ENCODE data around the gene FOXC2.

FOXC2 gene

DNA sequence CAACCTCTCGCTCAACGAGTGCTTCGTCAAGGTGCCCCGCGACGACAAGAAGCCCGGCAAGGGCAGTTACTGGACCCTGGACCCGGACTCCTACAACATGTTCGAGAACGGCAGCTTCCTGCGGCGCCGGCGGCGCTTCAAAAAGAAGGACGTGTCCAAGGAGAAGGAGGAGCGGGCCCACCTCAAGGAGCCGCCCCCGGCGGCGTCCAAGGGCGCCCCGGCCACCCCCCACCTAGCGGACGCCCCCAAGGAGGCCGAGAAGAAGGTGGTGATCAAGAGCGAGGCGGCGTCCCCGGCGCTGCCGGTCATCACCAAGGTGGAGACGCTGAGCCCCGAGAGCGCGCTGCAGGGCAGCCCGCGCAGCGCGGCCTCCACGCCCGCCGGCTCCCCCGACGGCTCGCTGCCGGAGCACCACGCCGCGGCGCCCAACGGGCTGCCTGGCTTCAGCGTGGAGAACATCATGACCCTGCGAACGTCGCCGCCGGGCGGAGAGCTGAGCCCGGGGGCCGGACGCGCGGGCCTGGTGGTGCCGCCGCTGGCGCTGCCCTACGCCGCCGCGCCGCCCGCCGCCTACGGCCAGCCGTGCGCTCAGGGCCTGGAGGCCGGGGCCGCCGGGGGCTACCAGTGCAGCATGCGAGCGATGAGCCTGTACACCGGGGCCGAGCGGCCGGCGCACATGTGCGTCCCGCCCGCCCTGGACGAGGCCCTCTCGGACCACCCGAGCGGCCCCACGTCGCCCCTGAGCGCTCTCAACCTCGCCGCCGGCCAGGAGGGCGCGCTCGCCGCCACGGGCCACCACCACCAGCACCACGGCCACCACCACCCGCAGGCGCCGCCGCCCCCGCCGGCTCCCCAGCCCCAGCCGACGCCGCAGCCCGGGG is 1.3 kb downstream of the FOXC2 start:
- H3K4me3 ChIP-seq (ENCODE audit: control insufficient read depth, low read depth, low read length), result peak overlapping the region; percentile 88
- TF ChIP-seq, protein P1, sequence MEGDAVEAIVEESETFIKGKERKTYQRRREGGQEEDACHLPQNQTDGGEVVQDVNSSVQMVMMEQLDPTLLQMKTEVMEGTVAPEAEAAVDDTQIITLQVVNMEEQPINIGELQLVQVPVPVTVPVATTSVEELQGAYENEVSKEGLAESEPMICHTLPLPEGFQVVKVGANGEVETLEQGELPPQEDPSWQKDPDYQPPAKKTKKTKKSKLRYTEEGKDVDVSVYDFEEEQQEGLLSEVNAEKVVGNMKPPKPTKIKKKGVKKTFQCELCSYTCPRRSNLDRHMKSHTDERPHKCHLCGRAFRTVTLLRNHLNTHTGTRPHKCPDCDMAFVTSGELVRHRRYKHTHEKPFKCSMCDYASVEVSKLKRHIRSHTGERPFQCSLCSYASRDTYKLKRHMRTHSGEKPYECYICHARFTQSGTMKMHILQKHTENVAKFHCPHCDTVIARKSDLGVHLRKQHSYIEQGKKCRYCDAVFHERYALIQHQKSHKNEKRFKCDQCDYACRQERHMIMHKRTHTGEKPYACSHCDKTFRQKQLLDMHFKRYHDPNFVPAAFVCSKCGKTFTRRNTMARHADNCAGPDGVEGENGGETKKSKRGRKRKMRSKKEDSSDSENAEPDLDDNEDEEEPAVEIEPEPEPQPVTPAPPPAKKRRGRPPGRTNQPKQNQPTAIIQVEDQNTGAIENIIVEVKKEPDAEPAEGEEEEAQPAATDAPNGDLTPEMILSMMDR (IDR thresholded peaks at IDR 0.05; ENCODE audit: control insufficient read depth, insufficient read depth, low read depth, low read length, missing control alignments), result peak; percentile 7
- DNase-seq (ENCODE audit: low read depth), result no peak

GRCh38 chr16:86568677-86569623 is 2.3 kb downstream of the FOXC2 start:
- peak overlapping the region; percentile 88 for H3K4me3 ChIP-seq (ENCODE audit: control insufficient read depth, low read depth, low read length)
- TF ChIP-seq, protein P1 (IDR thresholded peaks at IDR 0.05; ENCODE audit: control insufficient read depth, insufficient read depth, low read depth, low read length, missing control alignments), result no peak
- DNase-seq (ENCODE audit: low read depth), result no peak

- TF ChIP-seq, protein P1 (IDR thresholded peaks at IDR 0.05; ENCODE audit: control insufficient read depth, insufficient read depth, low read depth, low read length, missing control alignments), result no peak
- H3K4me3 ChIP-seq (ENCODE audit: control insufficient read depth, low read depth, low read length), result peak overlapping the region; percentile 88
- DNase-seq (ENCODE audit: low read depth), result no peak
These were observed 3.2 kb downstream of the FOXC2 start for GRCh38 chr16:86569701-86570447.

DNA sequence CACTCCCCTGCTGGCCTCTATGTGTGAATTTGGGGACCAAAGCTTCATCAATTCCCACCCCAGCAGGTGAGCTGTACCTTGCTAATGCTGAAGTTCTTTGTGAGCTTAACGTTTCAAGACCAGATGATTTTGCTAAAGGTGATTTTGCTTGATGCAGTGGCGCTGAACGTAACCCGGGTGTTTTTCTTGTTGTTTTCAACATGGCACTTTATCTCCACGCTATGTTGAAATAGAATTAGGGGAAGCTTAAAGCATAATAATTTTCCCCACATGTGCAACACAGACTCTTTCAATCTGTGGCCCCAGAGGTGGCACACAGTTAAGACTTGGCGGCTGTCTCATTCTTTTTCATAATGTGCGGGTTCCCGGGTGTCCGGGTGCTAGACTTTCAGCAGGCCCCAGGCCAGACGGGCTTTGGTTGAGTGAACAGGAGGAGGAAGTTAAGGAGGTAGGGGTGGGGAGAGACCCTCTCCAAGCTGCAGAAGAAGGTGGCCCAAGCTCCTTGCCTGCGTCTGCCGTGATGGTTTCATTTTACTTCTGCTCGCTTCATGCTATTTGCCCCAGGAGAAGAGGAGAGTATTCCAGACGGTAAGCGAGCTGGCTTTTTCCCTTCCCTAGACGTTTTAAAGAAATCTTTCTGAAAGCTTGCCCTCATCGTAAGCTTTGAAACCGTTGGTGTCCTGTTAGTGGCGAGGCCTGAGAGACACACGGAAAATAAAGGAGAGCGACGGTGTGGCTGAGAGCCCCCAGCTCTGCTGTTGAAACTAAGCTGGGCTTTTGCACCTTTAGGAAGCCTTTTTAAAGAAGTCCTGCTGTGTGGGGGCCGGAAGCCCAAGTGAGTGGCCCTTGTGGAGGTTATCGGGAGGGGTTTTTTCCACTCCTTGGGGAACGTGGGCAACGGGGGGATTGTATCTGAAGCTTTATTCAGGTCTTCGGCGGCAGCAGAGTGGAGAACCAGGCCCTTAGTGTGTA is 4.2 kb downstream of the FOXC2 start:
- peak overlapping the region; percentile 88 for H3K4me3 ChIP-seq (ENCODE audit: control insufficient read depth, low read depth, low read length)
- TF ChIP-seq, protein P1 (IDR thresholded peaks at IDR 0.05; ENCODE audit: control insufficient read depth, insufficient read depth, low read depth, low read length, missing control alignments), result no peak

GRCh38 chr16:86571530-86571915 is 4.9 kb downstream of the FOXC2 start:
- no peak overlapping the region for H3K4me3 ChIP-seq (ENCODE audit: control insufficient read depth, low read depth, low read length)
- TF ChIP-seq, protein P1 (IDR thresholded peaks at IDR 0.05; ENCODE audit: control insufficient read depth, insufficient read depth, low read depth, low read length, missing control alignments), result no peak
- no peak for DNase-seq (ENCODE audit: low read depth)

More for the DNA sequence above, 4.2 kb downstream of the FOXC2 start:
- no peak for DNase-seq (ENCODE audit: low read depth)
